AG09319 (cell line): ENCODE results near the gene KCNK1.
"Not testable (repeated sequence)": the region's sequence is repeated elsewhere in the genome, so short reads cannot be mapped to it uniquely, and the experiment has no call there.

Experiments
- DNase-seq: peaks from one replicate; pipeline ENCODE4 v3.0.0-alpha.2; 2010; ENCODE audit warnings: low read depth; ENCODE audit errors: extremely low read depth
- CTCF ChIP-seq: IDR thresholded peaks from 2 replicates; pipeline ENCODE4 v1.5.1; 2011; ENCODE audit warnings: low read depth, mild to moderate bottlenecking, inconsistent platforms, low read length, moderate library complexity

The KCNK1 gene

GRCh38 chr1:233665575-233666270 lies 51.8 kb downstream of the KCNK1 start:
- DNase-seq = no peak
- TF ChIP-seq CTCF = no peak

GRCh38 chr1:233667741-233668140 lies 53.8 kb downstream of the KCNK1 start:
- DNase-seq = no peak
- no peak for TF ChIP-seq CTCF

DNA sequence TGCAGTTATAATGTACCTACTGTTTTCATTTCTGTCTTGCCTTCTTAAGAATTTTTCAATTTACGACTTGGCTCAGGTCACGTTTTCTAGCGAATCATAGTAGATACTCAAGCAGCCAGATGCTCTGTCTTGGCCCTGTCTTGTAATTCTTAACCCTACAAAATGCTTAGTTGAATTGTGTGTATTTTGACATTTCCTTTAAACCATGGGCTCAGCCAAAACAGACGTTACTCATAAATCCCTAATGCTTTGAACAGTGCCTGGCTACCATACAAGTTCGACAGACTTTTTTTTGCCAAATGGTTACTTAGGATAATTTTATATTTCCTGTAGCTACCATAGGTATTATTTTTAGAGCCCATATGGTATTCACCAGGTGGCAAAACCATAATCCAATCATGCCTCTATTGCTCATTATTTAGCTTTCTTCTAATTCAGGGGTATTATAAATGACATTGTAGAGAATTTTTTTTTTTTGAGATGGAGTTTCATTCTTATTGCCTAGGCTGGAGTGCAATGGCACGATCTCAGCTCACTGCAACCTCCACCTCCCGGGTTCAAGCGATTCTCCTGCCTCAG lies 54.3 kb downstream of the KCNK1 start:
- TF ChIP-seq CTCF = no peak
- no peak for DNase-seq

DNA sequence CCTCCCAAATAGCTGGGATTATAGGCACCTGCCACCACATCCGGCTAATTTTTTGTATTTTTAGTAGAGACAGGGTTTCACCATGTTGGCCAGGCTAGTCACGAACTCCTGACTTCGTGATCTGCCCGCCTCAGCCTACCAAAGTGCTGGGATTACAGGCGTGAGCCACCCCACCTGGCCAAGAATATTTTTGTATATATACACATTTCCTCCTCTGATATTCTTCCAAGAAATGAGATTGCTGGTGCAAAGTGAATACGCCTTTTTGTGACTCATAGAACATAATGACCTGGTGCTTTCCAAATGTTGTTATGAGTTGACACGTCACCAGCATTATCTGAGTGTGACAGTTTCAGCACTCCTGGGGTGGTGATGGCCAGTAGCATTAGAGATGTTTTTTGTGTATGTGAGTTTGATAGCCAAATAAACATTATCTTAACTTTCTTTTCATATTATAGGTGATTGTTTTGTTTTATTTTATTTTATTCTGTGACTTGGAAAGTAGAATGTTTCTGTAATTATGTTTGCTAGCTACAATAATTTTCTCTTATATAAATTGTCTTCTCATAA lies 54.9 kb downstream of the KCNK1 start:
- DNase-seq = no peak
- no peak for TF ChIP-seq CTCF

GRCh38 chr1:233670363-233670762 lies 56.5 kb downstream of the KCNK1 start:
- DNase-seq = not testable (repeated sequence)

- DNase-seq = no peak
Measured at GRCh38 chr1:233671286-233671685, 57.4 kb downstream of the KCNK1 start.

GRCh38 chr1:233672732-233673131 lies 58.8 kb downstream of the KCNK1 start:
- no peak for DNase-seq
- TF ChIP-seq CTCF = no peak

More at GRCh38 chr1:233671286-233671685, 57.4 kb downstream of the KCNK1 start:
- no peak for TF ChIP-seq CTCF
